HG03442 (cell line): ENCODE measurements around the gene CMC1.

Experiments
- ATAC-seq: cut with Tn5 transposase; IDR thresholded peaks from one replicate; pipeline ENCODE4 v1.9.1; 2021; ENCODE audit warnings: mild to moderate bottlenecking, moderate library complexity; ENCODE audit not compliant: unreplicated experiment

The CMC1 gene

GRCh38 chr3:28348629-28349468 is 107.4 kb downstream of the CMC1 start, which contains the start of the genes AZI2 and ZCWPW2:
Gene AZI2, minus strand, starts transcription at chr3:28348824. Its CDS starts 8,207 bp downstream, at chr3:28340617.
Gene ZCWPW2, plus strand, starts transcription at chr3:28348721. Its CDS starts 64,348 bp downstream, at chr3:28413069.
- ATAC-seq = peak; percentile 86

- ATAC-seq = no peak
These were observed 108.1 kb downstream of the CMC1 start for GRCh38 chr3:28349469-28350000.
